ENCODE measurements around the gene C10orf53. TPM values are rescaled to one million over a fixed set of nuclear protein-coding genes. Genes with fewer than 3 reads are reported as not detected.

The C10orf53 gene
- polyA plus RNA-seq, 4 donors: not detected

DNA sequence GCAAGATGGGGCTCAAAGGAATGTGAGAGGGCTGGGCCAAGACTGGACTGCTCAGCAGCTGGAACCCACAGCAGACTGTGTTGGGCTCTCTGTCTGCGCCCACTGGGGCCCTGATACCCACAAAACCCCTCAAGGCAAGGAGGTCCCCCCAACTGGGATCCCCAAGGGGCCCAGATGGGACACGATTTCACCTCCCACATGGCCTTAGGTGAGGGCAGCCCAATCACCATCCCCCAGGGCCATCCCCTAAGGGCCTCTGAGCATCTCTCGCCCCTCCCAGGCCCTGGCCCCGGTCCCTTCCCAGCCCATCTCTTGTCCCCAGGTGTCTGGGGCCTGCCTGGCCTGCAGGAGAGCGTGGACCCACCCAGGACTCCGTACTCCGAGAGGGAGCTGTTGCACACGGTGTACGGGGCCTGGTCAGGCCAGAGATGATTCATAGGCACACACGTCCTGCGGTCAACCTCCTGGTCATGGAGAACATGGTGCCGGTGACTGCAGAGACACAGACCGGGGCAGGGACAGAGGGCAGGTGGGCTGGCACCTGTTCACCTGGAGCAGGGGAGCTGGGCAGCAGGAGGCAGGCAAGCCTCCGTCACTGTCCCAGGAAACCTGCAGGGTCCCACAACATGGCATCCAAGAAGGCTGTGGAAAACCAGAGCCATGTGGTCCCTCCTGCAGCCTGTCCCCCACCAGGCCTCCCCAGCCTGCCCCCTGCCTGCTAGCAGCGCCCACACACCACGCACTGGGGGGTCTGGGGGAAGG is 61.1 kb downstream of the C10orf53 start:
- H3K27me3 ChIP-seq (ENCODE audit: control insufficient read depth in 3 of 3, insufficient read depth in 3 of 3, low read length in 3 of 3): no peaks in the 10 kb centered on the region
- no peaks in the 10 kb centered on the region for H3K4me1 ChIP-seq (ENCODE audit: control insufficient read depth in 3 of 3, insufficient read depth in 2 of 3, low read depth in 1 of 3, low read length in 2 of 3)
- H3K9me3 ChIP-seq (ENCODE audit: control insufficient read depth in 2 of 2, insufficient read depth in 1 of 2, low read depth in 1 of 2, low read length in 1 of 2): no peaks in the 10 kb centered on the region
- 87 to 93% (median 92%) methylated on average over 15 to 16 of the region's 16 CpGs for WGBS, 3 donors
- H3K27ac ChIP-seq (ENCODE audit: low read depth in 1 of 3, low read length in 2 of 3): no peak overlapping the region
- FAIRE-seq (no peak), DNase-seq (no peak)
- H3K4me3 ChIP-seq (ENCODE audit: low read depth in 1 of 3, low read length in 3 of 3): no peak overlapping the region
- H3K36me3 ChIP-seq (ENCODE audit: control insufficient read depth in 3 of 3, insufficient read depth in 2 of 3, low read depth in 1 of 3, low read length in 3 of 3): peaks cover 0 to 64% (median 0%) of the 10 kb centered on the region in 3 donors

DNA sequence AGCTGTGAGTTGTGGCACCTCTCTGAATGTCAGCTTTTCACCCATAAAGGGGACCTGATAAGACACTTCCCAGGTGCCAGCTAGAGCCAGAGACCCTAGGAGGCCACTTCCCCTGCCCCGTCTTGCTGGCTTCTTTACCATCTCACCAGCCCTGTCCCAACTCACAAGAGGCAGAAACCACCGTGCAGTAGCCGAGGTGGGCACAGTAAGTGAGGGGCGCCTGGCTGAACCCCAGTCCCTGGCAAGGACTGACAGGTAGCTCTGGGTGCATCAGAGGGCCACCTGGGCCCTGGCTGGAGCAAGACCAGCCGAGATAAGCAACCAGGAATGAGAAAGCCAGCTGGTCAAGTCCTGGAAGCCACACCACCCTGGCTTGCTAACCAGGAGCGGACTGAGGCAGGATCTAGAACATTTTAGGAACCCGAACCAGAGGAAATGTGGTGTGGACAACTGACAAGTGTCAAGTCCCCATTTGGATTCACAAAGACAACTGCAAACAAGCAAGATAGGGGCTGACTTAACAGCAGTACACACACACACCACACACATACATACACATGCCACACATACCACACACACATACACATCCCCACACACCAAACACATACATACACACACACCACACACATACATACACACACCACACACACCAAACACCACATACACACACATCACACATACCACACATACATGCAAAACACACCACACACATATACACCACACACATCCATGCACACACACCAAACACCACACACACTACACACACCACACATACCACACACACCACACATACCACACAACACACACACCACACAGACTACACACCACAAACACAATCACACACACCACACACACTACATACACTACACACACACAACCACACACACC is 61.9 kb downstream of the C10orf53 start:
- H3K27me3 ChIP-seq (ENCODE audit: control insufficient read depth in 3 of 3, insufficient read depth in 3 of 3, low read length in 3 of 3): no peaks in the 10 kb centered on the region
- H3K27ac ChIP-seq (ENCODE audit: low read depth in 1 of 3, low read length in 2 of 3): no peak overlapping the region
- 73 to 86% (median 85%) methylated on average over 7 of the region's 7 CpGs for WGBS, 3 donors
- peaks cover 0 to 65% (median 0%) of the 10 kb centered on the region in 3 donors for H3K36me3 ChIP-seq (ENCODE audit: control insufficient read depth in 3 of 3, insufficient read depth in 2 of 3, low read depth in 1 of 3, low read length in 3 of 3)
- H3K4me3 ChIP-seq (ENCODE audit: low read depth in 1 of 3, low read length in 3 of 3): no peak overlapping the region
- no peaks in the 10 kb centered on the region for H3K9me3 ChIP-seq (ENCODE audit: control insufficient read depth in 2 of 2, insufficient read depth in 1 of 2, low read depth in 1 of 2, low read length in 1 of 2)
- DNase-seq (no peak), FAIRE-seq (no peak)
- no peaks in the 10 kb centered on the region for H3K4me1 ChIP-seq (ENCODE audit: control insufficient read depth in 3 of 3, insufficient read depth in 2 of 3, low read depth in 1 of 3, low read length in 2 of 3)

DNA sequence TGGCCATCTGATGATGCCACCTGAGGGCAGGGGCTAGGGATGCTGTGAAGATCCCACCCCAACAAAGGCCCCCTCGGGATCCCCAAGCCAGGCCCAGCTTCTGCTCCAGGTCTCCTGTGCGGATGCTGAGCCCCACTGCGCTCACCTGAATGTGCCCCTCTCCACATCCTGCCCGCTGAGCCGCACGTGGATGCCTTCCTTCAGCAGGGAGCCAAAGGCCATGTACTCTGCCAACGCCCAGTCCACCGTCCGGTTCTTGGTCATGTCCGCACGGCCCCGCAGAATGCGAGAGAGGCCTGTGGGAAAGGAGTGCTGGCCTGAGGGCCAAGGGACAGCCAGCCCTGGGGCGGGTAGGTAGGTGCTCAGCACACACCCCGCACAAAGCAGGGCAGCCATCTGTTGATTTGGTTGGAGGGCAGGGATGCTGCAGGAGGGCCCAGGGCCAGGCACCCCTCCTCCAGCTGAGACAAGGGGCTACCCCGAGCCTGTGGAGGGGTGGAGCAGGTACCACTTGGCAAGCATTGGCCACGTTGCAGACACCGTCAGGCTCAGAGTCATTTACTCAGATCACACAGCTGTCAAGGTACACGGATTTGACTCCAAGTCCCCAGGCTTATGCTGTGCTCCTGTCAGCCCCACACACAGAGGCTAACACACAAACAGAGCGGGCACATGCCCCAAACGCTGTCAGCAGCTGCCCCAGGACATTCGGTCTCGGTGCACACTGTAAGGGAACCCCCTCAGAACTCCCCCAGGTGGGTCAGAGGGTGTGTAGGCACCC is 63.4 kb downstream of the C10orf53 start:
- Histone ChIP-seq H3K27me3 (ENCODE audit: control insufficient read depth in 3 of 3, insufficient read depth in 3 of 3, low read length in 3 of 3) (no peaks in the 10 kb centered on the region), H3K9me3 (ENCODE audit: control insufficient read depth in 2 of 2, insufficient read depth in 1 of 2, low read depth in 1 of 2, low read length in 1 of 2) (no peaks in the 10 kb centered on the region), H3K27ac (ENCODE audit: low read depth in 1 of 3, low read length in 2 of 3) (no peak overlapping the region), H3K4me3 (ENCODE audit: low read depth in 1 of 3, low read length in 3 of 3) (no peak overlapping the region), H3K4me1 (ENCODE audit: control insufficient read depth in 3 of 3, insufficient read depth in 2 of 3, low read depth in 1 of 3, low read length in 2 of 3) (no peaks in the 10 kb centered on the region), H3K36me3 (ENCODE audit: control insufficient read depth in 3 of 3, insufficient read depth in 2 of 3, low read depth in 1 of 3, low read length in 3 of 3) (peaks cover 0 to 61% (median 0%) of the 10 kb centered on the region in 3 donors)
- no peak for FAIRE-seq
- no peak for DNase-seq
- WGBS, 3 donors: 87 to 89% (median 87%) methylated on average over 23 of the region's 23 CpGs

DNA sequence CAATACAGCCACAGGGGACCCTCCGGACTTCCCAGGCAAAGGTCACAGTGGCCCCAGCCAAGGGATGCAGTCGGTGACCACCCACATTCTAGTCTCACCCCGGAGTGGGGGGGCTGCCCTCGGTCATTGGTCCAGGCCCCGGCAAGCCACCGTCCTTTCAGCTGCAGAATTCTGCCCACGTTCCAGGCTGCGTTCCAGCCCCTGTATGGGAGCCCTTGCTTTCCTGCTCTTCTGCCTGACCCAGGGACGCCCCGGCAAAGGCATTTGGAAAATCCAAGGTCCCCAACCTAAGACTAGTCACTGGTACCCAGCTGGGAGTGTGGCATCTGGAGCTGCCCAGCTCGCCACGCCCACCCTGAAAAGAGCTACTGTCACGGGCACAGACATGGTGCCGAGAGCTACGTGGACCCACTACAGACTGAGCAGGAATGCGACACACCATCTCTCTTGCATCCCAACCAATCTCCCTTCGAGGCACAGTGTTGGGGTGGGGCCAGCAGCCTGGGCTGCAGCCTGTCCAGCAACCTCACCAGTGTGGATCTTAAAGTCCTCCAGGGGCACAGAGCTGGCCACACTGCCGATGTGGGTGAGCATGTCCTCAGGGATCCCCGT is 64.1 kb downstream of the C10orf53 start:
- H3K9me3 ChIP-seq (ENCODE audit: control insufficient read depth in 2 of 2, insufficient read depth in 1 of 2, low read depth in 1 of 2, low read length in 1 of 2): no peaks in the 10 kb centered on the region
- WGBS, 3 donors: 87 to 93% (median 90%) methylated on average over 19 of the region's 19 CpGs
- DNase-seq (no peak), FAIRE-seq (no peak)
- H3K27me3 ChIP-seq (ENCODE audit: control insufficient read depth in 3 of 3, insufficient read depth in 3 of 3, low read length in 3 of 3): no peaks in the 10 kb centered on the region
- peaks cover 0 to 57% (median 0%) of the 10 kb centered on the region in 3 donors for H3K36me3 ChIP-seq (ENCODE audit: control insufficient read depth in 3 of 3, insufficient read depth in 2 of 3, low read depth in 1 of 3, low read length in 3 of 3)
- H3K4me1 ChIP-seq (ENCODE audit: control insufficient read depth in 3 of 3, insufficient read depth in 2 of 3, low read depth in 1 of 3, low read length in 2 of 3): no peaks in the 10 kb centered on the region
- H3K27ac ChIP-seq (ENCODE audit: low read depth in 1 of 3, low read length in 2 of 3): no peak overlapping the region
- no peak overlapping the region for H3K4me3 ChIP-seq (ENCODE audit: low read depth in 1 of 3, low read length in 3 of 3)

DNA sequence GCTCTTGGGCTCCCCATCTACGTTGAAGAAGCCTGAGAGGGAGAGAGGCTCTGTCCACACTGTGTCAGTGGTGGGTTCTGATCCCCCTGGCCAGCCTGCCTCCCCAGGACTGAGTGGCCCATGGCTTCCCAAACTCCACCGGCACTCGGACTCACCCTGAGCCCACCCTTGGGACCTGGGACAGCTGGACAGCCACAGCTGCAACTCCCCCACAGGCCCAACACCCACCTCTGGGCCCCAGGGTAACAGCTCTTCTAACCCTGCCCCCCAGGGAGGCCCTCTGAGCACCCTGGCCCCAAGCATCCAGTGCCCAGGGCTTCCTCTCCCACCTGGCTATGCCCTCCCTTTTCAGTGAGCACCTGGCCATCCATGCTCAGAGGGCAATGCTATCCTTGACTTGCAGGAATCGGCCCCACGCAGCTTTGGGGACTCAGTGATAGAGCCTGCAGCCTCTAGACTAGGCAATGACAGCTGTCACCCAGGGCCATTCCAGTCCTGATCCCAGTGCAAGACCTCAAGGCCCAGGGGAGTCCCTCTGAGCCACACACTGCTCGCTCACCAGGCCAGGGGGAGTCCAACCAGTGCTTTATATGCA is 64.7 kb downstream of the C10orf53 start:
- DNase-seq (no peak), FAIRE-seq (no peak)
- peaks cover 0 to 57% (median 0%) of the 10 kb centered on the region in 3 donors for H3K36me3 ChIP-seq (ENCODE audit: control insufficient read depth in 3 of 3, insufficient read depth in 2 of 3, low read depth in 1 of 3, low read length in 3 of 3)
- H3K27me3 ChIP-seq (ENCODE audit: control insufficient read depth in 3 of 3, insufficient read depth in 3 of 3, low read length in 3 of 3): no peaks in the 10 kb centered on the region
- H3K4me1 ChIP-seq (ENCODE audit: control insufficient read depth in 3 of 3, insufficient read depth in 2 of 3, low read depth in 1 of 3, low read length in 2 of 3): no peaks in the 10 kb centered on the region
- no peaks in the 10 kb centered on the region for H3K9me3 ChIP-seq (ENCODE audit: control insufficient read depth in 2 of 2, insufficient read depth in 1 of 2, low read depth in 1 of 2, low read length in 1 of 2)
- WGBS, 3 donors: 84 to 90% (median 85%) methylated on average over 6 of the region's 6 CpGs
- no peak overlapping the region for H3K4me3 ChIP-seq (ENCODE audit: low read depth in 1 of 3, low read length in 3 of 3)
- no peak overlapping the region for H3K27ac ChIP-seq (ENCODE audit: low read depth in 1 of 3, low read length in 2 of 3)

DNA sequence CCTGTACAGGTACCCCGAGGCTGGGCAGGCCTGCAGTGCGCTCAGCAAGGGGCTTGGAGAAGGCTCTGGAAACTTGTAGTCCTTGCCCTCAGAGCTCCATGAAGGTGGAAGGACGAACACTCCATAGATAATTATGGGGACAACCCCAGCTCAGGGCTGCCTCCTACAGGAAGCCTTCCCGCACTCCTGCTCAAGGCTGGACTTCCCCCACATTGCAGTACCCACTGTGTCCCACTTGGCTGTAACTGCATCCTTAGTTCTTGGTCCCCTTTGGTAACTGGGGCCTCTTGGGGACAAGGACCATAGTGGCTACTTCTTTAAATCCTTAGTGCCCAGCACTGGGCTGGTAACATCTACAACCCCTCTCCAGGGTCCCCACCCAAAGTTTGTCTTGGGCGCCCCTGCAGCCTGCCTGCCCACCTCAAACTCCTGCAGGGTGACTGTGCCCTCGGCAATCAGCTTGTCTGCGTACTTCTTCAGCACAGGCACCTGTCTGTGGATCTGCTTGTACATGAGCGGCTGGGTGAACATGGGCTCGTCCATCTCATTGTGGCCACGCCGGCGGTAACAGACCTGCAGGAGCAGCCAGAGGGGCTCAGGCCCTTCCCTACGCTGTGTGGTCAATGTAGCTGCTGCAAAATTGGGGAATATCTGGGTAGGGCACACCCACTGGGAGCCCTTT is 65.6 kb downstream of the C10orf53 start:
- Histone ChIP-seq H3K36me3 (ENCODE audit: control insufficient read depth in 3 of 3, insufficient read depth in 2 of 3, low read depth in 1 of 3, low read length in 3 of 3) (peaks cover 0 to 63% (median 0%) of the 10 kb centered on the region in 3 donors), H3K4me3 (ENCODE audit: low read depth in 1 of 3, low read length in 3 of 3) (no peak overlapping the region), H3K27me3 (ENCODE audit: control insufficient read depth in 3 of 3, insufficient read depth in 3 of 3, low read length in 3 of 3) (no peaks in the 10 kb centered on the region), H3K9me3 (ENCODE audit: control insufficient read depth in 2 of 2, insufficient read depth in 1 of 2, low read depth in 1 of 2, low read length in 1 of 2) (no peaks in the 10 kb centered on the region), H3K27ac (ENCODE audit: low read depth in 1 of 3, low read length in 2 of 3) (no peak overlapping the region), H3K4me1 (ENCODE audit: control insufficient read depth in 3 of 3, insufficient read depth in 2 of 3, low read depth in 1 of 3, low read length in 2 of 3) (no peaks in the 10 kb centered on the region)
- no peak for DNase-seq
- WGBS, 3 donors: 85 to 91% (median 87%) methylated on average over 13 of the region's 13 CpGs
- no peak for FAIRE-seq

DNA sequence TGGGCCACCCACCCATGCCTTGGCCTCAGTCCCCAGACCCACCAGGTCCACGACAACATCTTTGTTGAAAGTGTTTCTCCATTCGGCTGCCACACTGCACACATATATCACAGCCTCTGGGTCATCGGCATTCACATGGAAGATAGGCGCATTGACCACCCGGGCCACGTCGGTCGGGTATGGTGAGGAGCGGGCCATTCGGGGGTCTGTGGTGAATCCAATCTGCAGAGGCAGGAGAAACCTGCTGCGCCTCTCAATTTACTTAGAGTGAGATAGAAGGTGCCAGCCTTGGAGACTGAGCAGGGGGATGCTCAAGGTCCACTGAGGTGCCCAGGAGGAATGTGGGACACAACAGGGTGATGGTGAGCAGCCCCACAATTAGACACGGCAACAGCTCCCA is 66.3 kb downstream of the C10orf53 start:
- Histone ChIP-seq H3K27ac (ENCODE audit: low read depth in 1 of 3, low read length in 2 of 3) (no peak overlapping the region), H3K4me1 (ENCODE audit: control insufficient read depth in 3 of 3, insufficient read depth in 2 of 3, low read depth in 1 of 3, low read length in 2 of 3) (no peaks in the 10 kb centered on the region), H3K27me3 (ENCODE audit: control insufficient read depth in 3 of 3, insufficient read depth in 3 of 3, low read length in 3 of 3) (no peaks in the 10 kb centered on the region), H3K4me3 (ENCODE audit: low read depth in 1 of 3, low read length in 3 of 3) (no peak overlapping the region), H3K9me3 (ENCODE audit: control insufficient read depth in 2 of 2, insufficient read depth in 1 of 2, low read depth in 1 of 2, low read length in 1 of 2) (no peaks in the 10 kb centered on the region), H3K36me3 (ENCODE audit: control insufficient read depth in 3 of 3, insufficient read depth in 2 of 3, low read depth in 1 of 3, low read length in 3 of 3) (peaks cover 0 to 68% (median 0%) of the 10 kb centered on the region in 3 donors)
- FAIRE-seq: no peak
- no peak for DNase-seq
- 93 to 96% (median 94%) methylated on average over 12 of the region's 12 CpGs for WGBS, 3 donors
